HG03108 (cell line): Measurements from ENCODE around the gene GRAMD1B.
A peak's percentile ranks its signal among the peaks of the same experiment; 100 is the strongest.
"Not testable (repeated sequence)": the region's sequence is repeated elsewhere in the genome, so short reads cannot be mapped to it uniquely, and the experiment has no call there.

Experiments used
- ATAC-seq: cut with Tn5 transposase; IDR thresholded peaks from one replicate; pipeline ENCODE4 v1.9.1; 2021; ENCODE audit warnings: moderate library complexity; ENCODE audit not compliant: unreplicated experiment

Gene GRAMD1B

GRCh38 chr11:123560006-123560405 is 129.9 kb downstream of the GRAMD1B start:
- no peak for ATAC-seq

GRCh38 chr11:123561431-123561800 is 131.3 kb downstream of the GRAMD1B start:
- no peak for ATAC-seq

GRCh38 chr11:123562158-123562557 is 132.1 kb downstream of the GRAMD1B start:
- no peak for ATAC-seq

GRCh38 chr11:123562829-123563228 is 132.8 kb downstream of the GRAMD1B start:
- ATAC-seq = no peak

- ATAC-seq = no peak
Observed at GRCh38 chr11:123564221-123564620, 134.2 kb downstream of the GRAMD1B start.

GRCh38 chr11:123566852-123567251 is 136.8 kb downstream of the GRAMD1B start:
- ATAC-seq = no peak

- no peak for ATAC-seq
Observed at GRCh38 chr11:123567466-123567865, 137.4 kb downstream of the GRAMD1B start.

- no peak for ATAC-seq
Observed at GRCh38 chr11:123568367-123568870, 138.3 kb downstream of the GRAMD1B start.

- no peak for ATAC-seq
Observed at GRCh38 chr11:123569393-123569792, 139.3 kb downstream of the GRAMD1B start.

- ATAC-seq = no peak
Observed at GRCh38 chr11:123570939-123571580, 141.0 kb downstream of the GRAMD1B start.

GRCh38 chr11:123572791-123573190 is 142.7 kb downstream of the GRAMD1B start:
- ATAC-seq = not testable (repeated sequence)

GRCh38 chr11:123573286-123573685 is 143.2 kb downstream of the GRAMD1B start:
- ATAC-seq = no peak

- ATAC-seq = no peak
Observed at GRCh38 chr11:123575441-123575840, 145.4 kb downstream of the GRAMD1B start.

- ATAC-seq = no peak
Observed at GRCh38 chr11:123576082-123576481, 146.0 kb downstream of the GRAMD1B start.

GRCh38 chr11:123576501-123576900 is 146.4 kb downstream of the GRAMD1B start:
- no peak for ATAC-seq

GRCh38 chr11:123577081-123577598 is 147.1 kb downstream of the GRAMD1B start:
- peak; percentile 57 for ATAC-seq

- ATAC-seq = no peak
Observed at GRCh38 chr11:123578778-123579481, 148.9 kb downstream of the GRAMD1B start.

- ATAC-seq = no peak
Observed at GRCh38 chr11:123579482-123579812, 149.4 kb downstream of the GRAMD1B start.

GRCh38 chr11:123580137-123580536 is 150.1 kb downstream of the GRAMD1B start:
- ATAC-seq = no peak

- no peak for ATAC-seq
Observed at GRCh38 chr11:123580557-123581275, 150.6 kb downstream of the GRAMD1B start.

- ATAC-seq = no peak
Observed at GRCh38 chr11:123581651-123582399, 151.8 kb downstream of the GRAMD1B start.
